UCSD-AML1 (cell line): ENCODE measurements around the gene NBAS.

Experiments used
- DNase-seq: peaks from one replicate; lab custom pipeline; 2025; ENCODE audit not compliant: unreplicated experiment; lab: John Stamatoyannopoulos, UW

The NBAS gene

GRCh38 chr2:15372019-15372418 lies 189.1 kb downstream of the NBAS start:
- no peak for DNase-seq

- no peak for DNase-seq
These were observed 192.0 kb downstream of the NBAS start for GRCh38 chr2:15369129-15369528.

DNA sequence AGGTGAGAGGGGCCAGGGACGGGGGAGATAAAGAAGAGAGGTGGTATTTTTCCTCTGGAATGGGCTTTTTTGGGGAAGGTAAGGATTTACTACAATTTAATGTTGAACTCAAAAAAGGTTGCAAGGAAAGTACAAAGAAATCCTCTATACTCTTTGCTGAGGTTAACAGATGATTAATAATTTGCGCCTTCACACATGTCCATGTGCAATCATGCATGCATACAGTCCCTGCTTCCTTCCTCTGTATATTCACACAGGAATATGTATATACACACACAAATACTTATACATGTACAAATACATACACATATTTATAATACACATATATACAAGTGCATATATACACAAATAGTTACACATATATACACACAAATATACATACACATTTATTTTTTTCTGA lies 193.4 kb downstream of the NBAS start:
- DNase-seq, result no peak

DNA sequence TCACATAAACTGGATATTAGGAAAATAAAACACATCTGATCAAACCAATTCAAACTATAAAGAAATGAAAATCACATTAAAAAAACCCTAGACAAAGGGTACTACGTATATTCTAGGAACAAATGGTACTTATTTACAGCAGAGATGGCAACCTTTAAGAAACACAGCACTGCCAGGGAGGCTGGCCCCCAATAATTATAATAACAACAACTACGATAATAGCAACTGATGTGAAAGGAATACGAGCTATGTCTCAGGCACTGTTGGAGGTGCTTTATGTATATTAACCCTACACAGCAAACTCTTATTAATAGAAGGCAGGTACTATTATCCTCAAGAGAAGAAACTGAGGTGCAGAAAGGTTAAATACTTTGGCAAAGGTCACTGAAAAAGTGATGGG lies 193.9 kb downstream of the NBAS start:
- DNase-seq, result no peak

DNA sequence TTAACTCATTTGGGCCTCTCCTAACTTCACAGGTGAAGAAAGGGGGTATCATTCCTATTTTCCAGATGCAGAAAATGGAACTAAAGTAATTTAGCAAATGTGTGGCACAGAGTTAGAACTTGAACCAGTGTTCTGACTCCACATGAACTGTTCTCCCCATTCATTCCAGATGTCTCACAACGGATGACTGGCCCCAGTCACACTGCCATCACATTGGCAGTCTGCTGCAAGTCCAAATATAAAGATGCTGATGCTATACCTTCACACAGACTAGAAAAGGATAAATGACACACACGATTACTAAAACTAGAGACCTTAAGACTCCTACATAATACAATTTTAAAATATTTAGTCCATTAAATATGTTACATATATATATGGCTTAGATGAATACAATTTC lies 195.7 kb downstream of the NBAS start:
- no peak for DNase-seq

DNA sequence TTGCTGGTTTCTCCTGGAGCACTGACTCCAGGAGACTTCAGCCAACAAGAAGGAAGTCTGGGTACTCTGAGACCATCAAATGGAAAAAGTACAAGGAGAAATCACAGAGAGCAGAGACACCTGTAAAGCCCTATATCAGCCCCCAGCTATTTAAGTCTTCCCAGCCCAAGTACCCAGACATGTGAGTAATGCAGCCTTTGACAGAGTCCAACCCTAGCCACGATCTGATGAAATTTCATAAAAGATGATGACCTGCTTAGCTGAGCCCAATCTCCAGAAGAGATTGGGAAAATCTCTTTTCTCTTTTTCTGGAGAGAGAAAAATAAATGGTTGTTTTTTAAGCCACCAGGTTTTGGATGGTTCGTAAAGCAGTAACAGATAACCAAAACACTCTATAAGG lies 196.6 kb downstream of the NBAS start:
- no peak for DNase-seq

GRCh38 chr2:15363734-15364133 lies 197.4 kb downstream of the NBAS start:
- DNase-seq, result no peak

- no peak for DNase-seq
These were observed 198.0 kb downstream of the NBAS start for GRCh38 chr2:15363142-15363541.

GRCh38 chr2:15359716-15360531 lies 201.2 kb downstream of the NBAS start:
- no peak for DNase-seq

GRCh38 chr2:15357922-15358321 lies 203.2 kb downstream of the NBAS start:
- DNase-seq, result no peak

- no peak for DNase-seq
These were observed 203.9 kb downstream of the NBAS start for GRCh38 chr2:15357186-15357585.

DNA sequence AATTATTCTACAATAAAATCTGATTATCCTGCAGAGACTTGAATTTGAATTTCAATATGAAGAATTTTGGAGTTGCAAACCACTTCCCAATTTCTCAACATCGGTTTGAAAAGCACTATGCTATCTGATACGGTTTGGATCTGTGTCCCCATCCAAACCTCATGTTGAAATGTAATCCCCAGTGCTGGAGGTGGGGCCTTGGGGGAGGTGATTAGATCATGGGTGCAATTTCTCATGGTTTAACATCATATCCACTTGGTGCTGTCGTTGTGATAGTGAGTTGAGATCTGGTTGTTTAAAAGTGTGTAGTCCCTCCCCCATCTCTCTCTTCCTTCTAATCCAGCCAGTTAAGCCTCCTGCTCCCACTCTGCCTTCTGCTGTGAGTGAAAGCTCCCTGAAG lies 205.7 kb downstream of the NBAS start:
- DNase-seq, result no peak

DNA sequence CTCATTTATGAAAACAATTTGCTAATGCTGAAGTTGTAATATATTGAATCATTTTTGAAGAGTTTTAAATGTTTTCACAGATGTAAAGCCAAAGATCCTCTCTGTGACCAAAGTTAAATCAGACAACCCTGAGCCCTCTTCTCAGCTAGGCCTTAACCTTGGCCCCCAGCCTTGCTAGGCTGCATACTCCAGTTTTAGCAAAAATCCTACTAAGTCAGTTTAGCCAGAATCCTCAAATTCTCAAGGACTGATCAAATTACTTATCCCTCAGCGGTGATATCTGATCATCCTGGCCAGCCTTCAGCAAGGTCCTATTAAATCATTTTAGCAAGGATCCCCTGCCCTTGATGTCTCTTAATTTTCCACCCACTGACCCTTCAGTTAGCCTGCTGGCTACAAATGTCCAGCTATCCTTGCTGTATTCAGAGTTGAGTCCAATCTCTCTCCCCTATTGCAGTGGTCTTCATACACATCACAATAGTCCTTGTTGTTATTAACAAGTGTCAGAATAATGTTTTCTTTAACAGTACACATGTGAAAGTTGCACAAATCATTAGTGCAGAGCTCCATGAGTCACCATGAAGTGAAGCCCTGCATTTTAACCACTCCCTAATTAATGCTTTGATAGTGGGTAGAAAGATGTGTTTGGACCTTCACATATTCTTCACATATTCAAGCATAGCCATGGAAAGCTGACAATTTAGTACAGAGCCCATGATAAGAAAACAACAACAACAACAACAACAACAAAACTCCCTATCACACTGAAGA lies 206.4 kb downstream of the NBAS start:
- DNase-seq, result no peak

DNA sequence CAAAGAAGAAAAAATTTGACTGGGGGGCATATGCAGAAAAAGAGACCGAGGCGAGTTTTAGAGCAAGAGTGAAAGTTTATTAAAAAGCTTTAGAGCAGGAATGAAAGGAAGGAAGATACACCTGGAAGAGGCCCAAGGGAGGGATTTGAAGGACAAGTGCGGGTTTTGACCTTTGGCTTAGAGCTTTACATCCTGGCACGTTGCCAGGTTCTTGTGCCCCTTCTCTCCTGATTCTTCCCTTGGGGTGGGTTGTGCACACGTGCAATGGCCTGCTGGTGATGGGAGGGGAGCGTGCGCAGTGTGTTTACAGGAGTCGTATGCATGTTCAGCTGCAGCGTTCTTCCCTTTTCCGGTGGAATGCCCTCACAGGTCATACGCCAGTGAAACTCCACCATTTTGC lies 208.8 kb downstream of the NBAS start:
- no peak for DNase-seq

DNA sequence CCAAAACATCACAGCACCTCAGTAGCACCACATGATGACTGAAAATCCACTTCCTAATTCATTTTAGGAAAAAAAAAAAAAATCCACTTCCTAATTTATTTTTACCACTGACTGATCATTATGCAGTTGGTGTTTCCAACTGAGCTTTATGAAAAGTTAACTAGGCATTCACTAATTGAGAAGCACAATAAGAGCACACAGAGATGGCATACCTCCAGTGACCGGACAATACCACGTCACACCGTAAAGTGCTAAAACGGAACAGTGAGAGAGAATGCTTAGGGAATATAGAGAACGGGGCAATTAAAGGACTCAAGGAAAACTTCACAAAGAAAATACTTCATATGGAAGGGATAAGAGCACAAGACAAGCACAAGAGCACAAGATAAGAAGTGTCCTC lies 212.5 kb downstream of the NBAS start:
- DNase-seq, result no peak

DNA sequence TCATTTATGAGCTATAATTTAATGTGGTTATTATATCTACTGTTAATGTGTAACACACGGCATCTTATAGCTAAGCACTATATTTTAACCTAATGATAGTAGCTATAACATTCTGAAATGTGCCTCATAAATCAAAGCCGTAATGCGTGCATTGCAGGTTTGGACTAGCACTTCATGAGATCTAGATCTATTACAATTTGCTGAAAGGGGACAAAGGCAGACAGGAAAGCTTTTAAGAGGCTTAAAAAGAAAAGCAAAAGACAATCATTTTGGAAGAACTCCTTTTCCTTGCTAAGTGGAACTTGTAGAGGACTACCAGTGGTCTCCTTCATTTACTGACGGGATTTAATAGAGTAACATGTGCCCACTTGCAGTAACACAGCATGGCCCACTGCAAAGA lies 213.1 kb downstream of the NBAS start:
- DNase-seq, result no peak

DNA sequence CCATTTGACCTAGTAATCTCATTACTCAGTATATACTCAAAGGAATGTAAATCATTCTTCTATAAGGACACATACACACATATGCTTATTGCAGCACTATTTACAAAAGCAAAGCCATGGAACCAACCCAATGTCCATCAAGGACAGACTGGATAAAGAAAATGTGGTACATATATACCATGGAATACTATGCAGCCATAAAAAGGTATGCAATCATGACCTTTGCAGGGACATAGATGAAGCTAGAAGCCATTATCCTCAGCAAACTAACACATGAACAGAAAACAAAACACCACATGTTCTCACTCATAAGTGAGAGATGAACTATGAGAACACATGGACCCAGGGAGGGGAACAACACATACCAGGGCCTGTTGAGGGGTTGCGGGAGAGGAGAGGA lies 214.5 kb downstream of the NBAS start:
- DNase-seq, result no peak

DNA sequence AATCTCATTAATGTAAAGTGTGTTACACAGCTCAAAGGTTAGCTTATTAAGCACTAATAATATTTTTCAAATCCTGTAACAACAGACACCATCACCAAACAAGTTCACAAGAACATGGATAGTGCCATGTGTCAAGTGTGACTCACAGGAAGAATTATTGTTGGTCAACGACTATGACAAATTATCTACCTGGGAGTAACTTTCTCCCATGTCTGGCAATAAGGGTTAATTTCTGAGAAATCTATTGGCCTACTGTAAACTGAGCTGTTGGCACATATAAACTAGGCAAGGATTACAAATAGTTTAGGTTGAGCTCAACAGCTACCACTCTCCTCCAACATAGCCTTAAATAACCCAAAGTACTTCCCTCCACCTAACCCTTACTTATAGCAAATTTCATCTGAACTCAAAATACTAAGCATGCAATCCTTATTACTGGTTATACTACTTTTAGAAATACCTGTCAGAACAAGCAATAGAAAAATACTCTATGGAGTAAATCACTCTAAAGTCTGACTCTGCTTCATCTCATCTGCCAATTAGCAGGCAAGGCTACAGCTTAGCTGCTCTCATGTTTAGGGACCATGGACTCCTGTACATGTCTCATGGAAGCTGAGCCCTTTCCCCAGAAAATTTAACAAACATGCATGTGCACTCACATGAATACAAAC lies 223.0 kb downstream of the NBAS start:
- no peak for DNase-seq

DNA sequence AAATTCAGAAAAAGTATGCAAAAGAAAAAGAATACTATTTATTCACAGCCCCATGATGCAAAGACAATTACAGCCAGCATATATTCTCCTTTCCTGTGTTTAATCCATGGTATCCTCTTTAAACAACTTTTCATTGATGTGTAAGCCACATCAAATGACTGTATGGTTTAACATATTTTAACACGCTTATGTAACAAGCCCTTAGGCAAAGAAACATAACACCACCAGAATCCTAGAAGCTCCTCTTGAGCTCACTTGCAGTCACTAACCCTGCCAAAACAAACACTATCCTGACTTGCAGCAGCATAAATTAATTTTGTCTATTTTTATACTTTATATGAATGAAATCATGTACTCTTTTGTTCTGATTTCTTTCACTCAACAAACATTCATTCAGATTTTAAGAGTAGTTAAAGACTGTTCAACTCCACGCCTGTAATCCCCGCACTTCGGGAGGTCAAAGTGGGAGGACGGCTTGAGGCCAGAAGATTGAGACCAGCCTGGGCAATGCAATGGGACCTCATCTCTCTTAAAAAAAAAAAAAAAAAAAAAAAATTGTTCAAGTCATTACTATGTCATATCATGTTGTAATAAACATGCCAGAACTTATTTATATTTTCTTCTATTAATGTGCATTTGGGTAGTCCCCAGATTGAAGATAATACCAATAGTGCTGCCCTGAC lies 226.3 kb downstream of the NBAS start:
- no peak for DNase-seq

DNA sequence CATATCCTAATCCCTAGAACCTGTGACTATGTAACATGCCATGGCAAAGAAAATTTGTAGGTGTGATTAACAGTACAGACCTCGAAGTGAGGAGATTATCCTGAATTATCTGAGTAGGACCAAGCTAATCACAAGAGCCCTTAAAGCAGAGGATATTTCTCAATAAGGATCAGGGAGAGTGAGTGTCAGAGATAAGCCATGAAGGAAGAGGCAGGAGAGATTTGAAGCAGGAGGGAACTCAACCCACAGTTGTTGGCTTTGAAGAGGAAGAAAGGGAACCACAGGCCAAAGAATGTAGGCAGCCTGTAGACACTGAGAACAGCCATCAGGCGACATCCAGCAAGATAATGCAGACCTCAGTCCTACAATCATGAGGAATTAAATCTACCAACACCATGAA lies 229.3 kb downstream of the NBAS start:
- DNase-seq, result no peak

DNA sequence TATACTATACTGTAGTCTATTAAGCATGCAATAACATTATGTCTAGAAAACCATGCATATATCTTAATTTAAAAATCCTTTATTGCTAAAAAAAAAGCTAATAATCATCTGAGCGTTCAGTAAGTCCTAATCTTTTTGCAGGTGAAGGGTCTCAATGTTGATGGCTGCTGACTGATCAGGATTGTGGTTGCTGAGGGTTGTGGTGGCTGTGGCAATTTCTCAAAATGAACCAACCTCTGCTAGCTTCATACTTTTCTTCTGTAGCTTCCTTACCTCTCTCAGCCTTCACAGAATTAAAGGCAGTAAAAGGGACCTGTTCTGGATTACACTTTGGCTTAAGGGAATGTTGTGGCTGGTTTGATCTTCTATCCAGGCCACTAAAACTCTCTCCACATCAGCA lies 235.8 kb downstream of the NBAS start:
- DNase-seq, result no peak
